NCI-H446 (cell line): Measurements from ENCODE around the gene RNFT1.
"Not testable (repeated sequence)": the region's sequence is repeated elsewhere in the genome, so short reads cannot be mapped to it uniquely, and the experiment has no call there.

Experiments
- DNase-seq, 2 experiments: peaks; one replicate each; lab custom pipeline; 2025; lab: John Stamatoyannopoulos, UW

Gene RNFT1

GRCh38 chr17:59930121-59930520 lies 34.4 kb downstream of the RNFT1 start:
- not testable (repeated sequence) for DNase-seq

GRCh38 chr17:59920637-59921036 lies 43.9 kb downstream of the RNFT1 start:
- DNase-seq, result not testable (repeated sequence)

- no peak for DNase-seq
Measured at GRCh38 chr17:59916446-59916845, 48.1 kb downstream of the RNFT1 start.

GRCh38 chr17:59914274-59914854 lies 50.2 kb downstream of the RNFT1 start:
- DNase-seq, result peak; percentile 1 to 52

GRCh38 chr17:59907467-59907866 lies 57.1 kb downstream of the RNFT1 start:
- no peak for DNase-seq

- no peak for DNase-seq
Measured at GRCh38 chr17:59903455-59903854, 61.1 kb downstream of the RNFT1 start.
